Left lung (tissue), 14 donors: ENCODE measurements around the gene OR2L3. TPM values are rescaled to one million over a fixed set of nuclear protein-coding genes. Genes with fewer than 3 reads are reported as not detected.

ENCODE experiments used
- ATAC-seq: fragments of 200-7000 bp; cut with Tn5 transposase; one replicate; pipeline ENCODE4 v1.9.1; 2020; ENCODE audit warnings: moderate library complexity
- DNase-seq, 4 donors: peaks; one replicate each; pipeline ENCODE4 v3.0.0-alpha.2; 2013 to 2020
- H3K27ac ChIP-seq, 2 donors: fragments of 200-600 bp; sonication (generic) in 1 of 2; one replicate each; pipeline versions ENCODE4 v1.5.0 to v1.8.0; 2020 to 2021
- H3K27me3 ChIP-seq, 2 donors: fragments of 200-600 bp; sonication (generic) in 1 of 2; one replicate each; pipeline versions ENCODE4 v1.5.0 to v1.8.0; 2020 to 2021
- H3K36me3 ChIP-seq, 2 donors: fragments of 200-600 bp; sonication (generic) in 1 of 2; one replicate each; pipeline versions ENCODE4 v1.5.0 to v1.8.0; 2020 to 2021
- H3K4me1 ChIP-seq, 2 donors: fragments of 200-600 bp; one replicate each; pipeline ENCODE4 v1.8.0; 2021
- H3K4me3 ChIP-seq, 2 donors: fragments of 200-600 bp; sonication (generic) in 1 of 2; one replicate each; pipeline versions ENCODE4 v1.5.0 to v1.8.0; 2020 to 2021; ENCODE audit warnings: mild to moderate bottlenecking in 1 of 2
- H3K9me3 ChIP-seq, 2 donors: fragments of 200-600 bp; sonication (generic) in 1 of 2; one replicate each; pipeline versions ENCODE4 v1.5.0 to v1.8.0; 2020 to 2021
- CTCF ChIP-seq, 2 donors: fragments of 200-600 bp; sonication (generic) in 1 of 2; IDR thresholded peaks; one replicate each; pipeline versions ENCODE4 v1.5.0 to v1.8.0; 2021; ENCODE audit warnings: antibody characterized with exemption in 2 of 2
- intact Hi-C, 2 donors: fragments of 100-400 bp; cut with DNase I; formaldehyde crosslinking; loops; one replicate each; pipeline versions ENCODE4 v1.11.2 to v1.14.2; 2022
- long read RNA-seq, 12 donors: library from polyadenylated mRNA in 2 of 12; unstranded in 2 of 12; transcript quantifications; one replicate each; pipeline ENCODE4 v2.0.0 and lab custom pipeline, GENCODE V29; 2019 to 2026
- polyA plus RNA-seq, 6 donors: library from polyadenylated mRNA; unstranded; fragments of 120-200 nt; gene quantifications; one replicate each; pipeline ENCODE4 v1.2.1, GENCODE V29; 2013; ENCODE audit not compliant: insufficient read length in 6 of 6
- total RNA-seq, 2 donors: library from RNA; stranded (reverse); fragmentation: NEBNext Ultra II Directional; extraction: Animal tissue kit (Norgen Biotek cat#: 25700); gene quantifications; one replicate each; pipeline ENCODE4 v1.2.1, GENCODE V29; 2021
- donor health status: DM: no; HTN: yes; CAD: no.
- donor health status: DM: no; HTN: no; CAD: no.

OR2L3 gene
- total RNA-seq (not detected), polyA plus RNA-seq (not detected)
- long read RNA-seq, donor 1, result 0 reads
- long read RNA-seq, donor 2, result 0 reads
- long read RNA-seq, donor 3, result 0 reads
- long read RNA-seq, donor 4, result 0 reads
- long read RNA-seq, donor 5, result 0 reads
- long read RNA-seq, donor 6, result 0 reads
- long read RNA-seq, donor 7, result 0 reads
- long read RNA-seq, donor 8, result 0 reads
- long read RNA-seq, donor 9, result 0 reads
- long read RNA-seq, donor 10, result 0 reads
- long read RNA-seq, donor 11, result 0 reads
- long read RNA-seq, donor 12, result 0 reads

GRCh38 chr1:248046536-248046935 is at the start of gene OR2L3:
OR2L3 (plus strand) TSS chr1:248046836; CDS start chr1:248060682, 13,846 bp downstream.
- H3K36me3 ChIP-seq, result no peaks in the 10 kb centered on the region
- H3K4me3 ChIP-seq, result no peak within 1 kb of the TSS
- DNase-seq (no peak), ATAC-seq (no peak)
- no peak for TF ChIP-seq CTCF (IDR thresholded peaks at IDR 0.05)
- peaks cover 0 to 3% of the 10 kb centered on the region in 2 donors for H3K9me3 ChIP-seq
- intact Hi-C loops, result no loop called here
- H3K27me3 ChIP-seq, result no peaks in the 10 kb centered on the region
- H3K4me1 ChIP-seq, result no peaks in the 10 kb centered on the region
- H3K27ac ChIP-seq, result no peak within 1 kb of the TSS

DNA sequence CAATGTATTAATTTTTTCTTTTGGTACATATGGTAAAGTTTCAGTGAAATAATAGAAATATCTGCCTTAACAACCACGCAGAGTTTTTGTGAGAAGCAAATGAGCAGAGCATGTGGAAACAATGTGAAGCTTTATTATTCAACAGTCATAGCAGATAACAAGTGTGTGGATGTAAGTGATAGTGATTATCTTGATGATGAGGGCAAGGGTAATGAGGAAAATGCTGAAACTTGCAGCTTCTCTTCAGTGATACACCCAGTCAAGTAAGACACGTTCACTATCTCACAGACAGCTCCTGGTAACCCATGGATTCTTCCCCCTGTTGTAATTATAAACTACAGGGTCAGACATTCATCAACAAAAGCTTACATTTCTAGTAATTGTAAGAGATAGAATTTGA is 47.8 kb upstream of the OR2L3 start:
- H3K27me3 ChIP-seq, result no peaks in the 10 kb centered on the region
- ATAC-seq (no peak), DNase-seq (no peak)
- no peak overlapping the region for H3K27ac ChIP-seq
- intact Hi-C loops, result no loop called here
- no peaks in the 10 kb centered on the region for H3K4me1 ChIP-seq
- H3K4me3 ChIP-seq, result no peak overlapping the region
- TF ChIP-seq CTCF (IDR thresholded peaks at IDR 0.05), result no peak
- no peaks in the 10 kb centered on the region for H3K9me3 ChIP-seq
- H3K36me3 ChIP-seq, result no peaks in the 10 kb centered on the region

- Histone ChIP-seq H3K4me3 (no peak overlapping the region), H3K27ac (no peak overlapping the region), H3K4me1 (no peaks in the 10 kb centered on the region), H3K27me3 (no peaks in the 10 kb centered on the region), H3K36me3 (no peaks in the 10 kb centered on the region), H3K9me3 (no peaks in the 10 kb centered on the region)
- TF ChIP-seq CTCF (IDR thresholded peaks at IDR 0.05), result no peak
- DNase-seq (no peak), ATAC-seq (no peak)
- intact Hi-C loops, result no loop called here
Observed at GRCh38 chr1:248000169-248000568, 46.5 kb upstream of the OR2L3 start.

DNA sequence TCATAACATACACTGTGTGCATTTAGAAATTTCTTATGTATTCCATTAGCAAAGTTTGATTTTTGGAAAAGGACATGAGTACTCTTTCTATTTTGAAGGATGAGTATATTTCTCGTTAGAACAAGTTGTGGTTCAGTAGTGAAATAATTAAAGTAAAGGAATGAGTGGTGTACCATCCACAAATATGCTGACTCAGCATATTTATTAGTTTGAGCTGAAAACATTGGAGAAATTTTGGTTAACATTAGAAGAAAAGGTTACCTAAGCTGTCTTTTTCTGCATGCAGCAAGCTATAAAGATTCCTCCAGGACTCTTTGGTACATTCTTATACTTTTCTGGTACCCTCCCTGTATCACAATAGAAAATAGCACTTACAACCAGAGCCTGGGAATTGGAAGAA is 38.9 kb upstream of the OR2L3 start:
- no peak for TF ChIP-seq CTCF (IDR thresholded peaks at IDR 0.05)
- Histone ChIP-seq H3K27ac (no peak overlapping the region), H3K4me1 (no peaks in the 10 kb centered on the region), H3K9me3 (peaks cover 0 to 47% of the 10 kb centered on the region in 2 donors), H3K27me3 (no peaks in the 10 kb centered on the region), H3K36me3 (no peaks in the 10 kb centered on the region), H3K4me3 (no peak overlapping the region)
- ATAC-seq (no peak), DNase-seq (no peak)
- intact Hi-C loops, result no loop called here

DNA sequence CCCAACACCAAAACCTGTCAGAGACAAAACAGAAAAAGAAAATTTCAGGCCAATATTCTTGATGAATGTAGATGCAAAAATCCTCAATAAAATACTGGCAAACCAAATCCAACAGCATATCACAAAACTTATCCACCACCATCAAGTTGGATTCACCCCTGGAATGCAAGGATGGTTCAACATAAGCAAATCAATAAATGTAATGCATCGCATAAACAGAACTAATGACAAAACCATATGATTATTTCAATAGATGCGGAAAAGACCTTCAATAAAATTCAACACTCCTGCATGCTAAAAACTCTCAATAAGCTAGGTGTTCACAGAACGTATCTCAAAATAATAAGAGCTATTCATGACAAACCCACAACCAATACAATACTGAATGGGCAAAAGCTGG is 37.0 kb upstream of the OR2L3 start:
- H3K36me3 ChIP-seq, result no peaks in the 10 kb centered on the region

More for the DNA sequence above, 37.0 kb upstream of the OR2L3 start:
- Histone ChIP-seq H3K27me3 (no peaks in the 10 kb centered on the region), H3K4me1 (no peaks in the 10 kb centered on the region), H3K27ac (no peak overlapping the region), H3K9me3 (peaks cover 0 to 47% of the 10 kb centered on the region in 2 donors), H3K4me3 (no peak overlapping the region)
- DNase-seq (no peak), ATAC-seq (no peak)
- intact Hi-C loops, result no loop called here
- no peak for TF ChIP-seq CTCF (IDR thresholded peaks at IDR 0.05)
